Measurements from ENCODE around the gene NOS1AP. TPM values are rescaled to one million over a fixed set of nuclear protein-coding genes. Genes with fewer than 3 reads are reported as not detected.
"Not testable (repeated sequence)": the region's sequence is repeated elsewhere in the genome, so short reads cannot be mapped to it uniquely, and the experiment has no call there.

Gene NOS1AP
- total and polyA plus RNA-seq, 2 donors from 2014 or later: 0.47 to 10.7 TPM

DNA sequence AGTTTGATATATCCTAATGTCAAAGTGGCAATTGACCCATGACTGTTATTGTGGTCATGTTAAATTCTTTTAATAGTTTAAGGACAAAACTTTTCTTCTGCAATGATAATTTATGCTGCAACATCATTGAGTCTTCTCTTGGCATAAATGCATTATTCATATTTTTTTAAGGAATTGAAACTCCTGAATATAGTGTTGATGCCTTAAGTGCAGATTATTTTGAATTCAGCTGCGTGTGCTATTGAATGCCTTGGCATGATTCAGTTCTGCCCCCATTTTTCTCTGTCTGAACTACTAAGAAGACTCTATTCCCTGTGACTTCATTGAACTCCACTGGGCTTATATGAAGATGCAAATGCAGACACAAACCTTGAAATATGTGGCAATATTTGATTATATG lies 22.6 kb upstream of the NOS1AP start:
- intact Hi-C loops (cut with DNase I): no loop called here

DNA sequence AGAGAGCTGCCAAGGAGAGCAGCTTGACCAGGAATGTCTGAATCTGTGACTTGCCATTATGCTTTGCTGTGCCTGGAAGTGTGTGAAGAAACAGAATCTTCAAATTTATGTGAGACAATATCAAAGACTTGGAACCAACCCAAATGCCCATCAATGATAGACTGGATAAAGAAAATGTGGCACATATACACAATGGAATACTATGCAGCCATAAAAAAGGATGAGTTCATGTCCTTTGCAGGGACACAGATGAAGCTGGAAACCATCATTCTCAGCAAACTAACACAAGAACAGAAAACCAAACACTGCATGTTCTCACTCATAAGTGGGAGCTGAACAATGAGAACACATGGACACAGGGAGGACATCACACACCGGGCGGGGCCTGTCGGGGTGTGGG lies 15.5 kb upstream of the NOS1AP start:
- H3K27me3 ChIP-seq (ENCODE audit: control insufficient read depth, insufficient read depth, low read length): not testable (repeated sequence)

More for the DNA sequence above, 22.6 kb upstream of the NOS1AP start:
- H3K9me3 ChIP-seq (ENCODE audit: control insufficient read depth in 2 of 3, insufficient read depth in 1 of 3, low read length in 3 of 3): no peaks in the 10 kb centered on the region
- no peaks in the 10 kb centered on the region for H3K4me1 ChIP-seq (ENCODE audit: control insufficient read depth in 2 of 3, insufficient read depth in 2 of 3, low read depth in 1 of 3, low read length in 3 of 3)
- H3K4me3 ChIP-seq (ENCODE audit: low read length in 3 of 3): no peak overlapping the region
- H3K27ac ChIP-seq (ENCODE audit: low read depth in 2 of 2, low read length in 2 of 2): no peak overlapping the region
- H3K36me3 ChIP-seq (ENCODE audit: control insufficient read depth in 2 of 3, insufficient read depth in 3 of 3, low read length in 3 of 3): no peaks in the 10 kb centered on the region
- DNase-seq (no peak), FAIRE-seq (no peak)
- H3K9ac ChIP-seq (ENCODE audit: low read length in 3 of 3): no peak overlapping the region
- no peaks in the 10 kb centered on the region for H3K27me3 ChIP-seq (ENCODE audit: control insufficient read depth, insufficient read depth, low read length)
- TF ChIP-seq, protein P1, sequence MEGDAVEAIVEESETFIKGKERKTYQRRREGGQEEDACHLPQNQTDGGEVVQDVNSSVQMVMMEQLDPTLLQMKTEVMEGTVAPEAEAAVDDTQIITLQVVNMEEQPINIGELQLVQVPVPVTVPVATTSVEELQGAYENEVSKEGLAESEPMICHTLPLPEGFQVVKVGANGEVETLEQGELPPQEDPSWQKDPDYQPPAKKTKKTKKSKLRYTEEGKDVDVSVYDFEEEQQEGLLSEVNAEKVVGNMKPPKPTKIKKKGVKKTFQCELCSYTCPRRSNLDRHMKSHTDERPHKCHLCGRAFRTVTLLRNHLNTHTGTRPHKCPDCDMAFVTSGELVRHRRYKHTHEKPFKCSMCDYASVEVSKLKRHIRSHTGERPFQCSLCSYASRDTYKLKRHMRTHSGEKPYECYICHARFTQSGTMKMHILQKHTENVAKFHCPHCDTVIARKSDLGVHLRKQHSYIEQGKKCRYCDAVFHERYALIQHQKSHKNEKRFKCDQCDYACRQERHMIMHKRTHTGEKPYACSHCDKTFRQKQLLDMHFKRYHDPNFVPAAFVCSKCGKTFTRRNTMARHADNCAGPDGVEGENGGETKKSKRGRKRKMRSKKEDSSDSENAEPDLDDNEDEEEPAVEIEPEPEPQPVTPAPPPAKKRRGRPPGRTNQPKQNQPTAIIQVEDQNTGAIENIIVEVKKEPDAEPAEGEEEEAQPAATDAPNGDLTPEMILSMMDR (IDR thresholded peaks at IDR 0.05; ENCODE audit: borderline replicate concordance, extremely low read depth, insufficient read depth): no peak

DNA sequence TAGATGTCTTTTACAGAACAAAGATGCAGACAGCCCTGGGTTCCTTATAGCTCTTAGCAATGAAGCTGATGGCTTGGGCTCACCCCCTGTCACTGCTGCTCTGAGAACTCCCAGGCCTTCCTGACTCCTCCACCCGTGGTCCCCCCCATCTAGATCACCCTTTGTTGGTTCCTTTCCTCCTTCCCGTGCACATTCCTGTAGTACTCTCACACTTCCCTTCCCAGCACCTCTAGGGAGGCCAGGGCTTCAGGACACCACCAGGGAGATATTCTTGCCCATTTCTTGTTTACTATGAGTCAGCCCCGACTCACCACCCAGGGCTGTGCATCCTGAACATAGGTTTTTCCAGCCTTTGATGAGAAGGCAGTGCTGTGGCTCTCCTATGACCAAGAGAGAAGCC lies 14.4 kb upstream of the NOS1AP start:
- Histone ChIP-seq H3K27ac (ENCODE audit: low read depth in 2 of 2, low read length in 2 of 2) (no peak overlapping the region), H3K4me1 (ENCODE audit: control insufficient read depth in 2 of 3, insufficient read depth in 2 of 3, low read depth in 1 of 3, low read length in 3 of 3) (no peaks in the 10 kb centered on the region), H3K27me3 (ENCODE audit: control insufficient read depth, insufficient read depth, low read length) (no peaks in the 10 kb centered on the region), H3K9ac (ENCODE audit: low read length in 3 of 3) (no peak overlapping the region), H3K9me3 (ENCODE audit: control insufficient read depth in 2 of 3, insufficient read depth in 1 of 3, low read length in 3 of 3) (no peaks in the 10 kb centered on the region), H3K4me3 (ENCODE audit: low read length in 3 of 3) (no peak overlapping the region), H3K36me3 (ENCODE audit: control insufficient read depth in 2 of 3, insufficient read depth in 3 of 3, low read length in 3 of 3) (no peaks in the 10 kb centered on the region)
- DNase-seq: no peak
- intact Hi-C loops (cut with DNase I): loop anchor here (10.0 kb wide), 1 partner anchor 320 kb away; the partner anchor contains the start of gene SPATA46
- TF ChIP-seq, protein P1 (IDR thresholded peaks at IDR 0.05; ENCODE audit: borderline replicate concordance, extremely low read depth, insufficient read depth): no peak
- FAIRE-seq: no peak

More for the DNA sequence above, 15.5 kb upstream of the NOS1AP start:
- not testable (repeated sequence) for H3K4me1 ChIP-seq (ENCODE audit: control insufficient read depth in 2 of 3, insufficient read depth in 2 of 3, low read depth in 1 of 3, low read length in 3 of 3); H3K9ac ChIP-seq (ENCODE audit: low read length in 3 of 3); H3K9me3 ChIP-seq (ENCODE audit: control insufficient read depth in 2 of 3, insufficient read depth in 1 of 3, low read length in 3 of 3); H3K36me3 ChIP-seq (ENCODE audit: control insufficient read depth in 2 of 3, insufficient read depth in 3 of 3, low read length in 3 of 3); DNase-seq; H3K27ac ChIP-seq (ENCODE audit: low read depth in 2 of 2, low read length in 2 of 2); H3K4me3 ChIP-seq (ENCODE audit: low read length in 3 of 3); FAIRE-seq
- intact Hi-C loops (cut with DNase I): loop anchor here (10.0 kb wide), 1 partner anchor 321 kb away; the partner anchor contains the start of gene SPATA46

DNA sequence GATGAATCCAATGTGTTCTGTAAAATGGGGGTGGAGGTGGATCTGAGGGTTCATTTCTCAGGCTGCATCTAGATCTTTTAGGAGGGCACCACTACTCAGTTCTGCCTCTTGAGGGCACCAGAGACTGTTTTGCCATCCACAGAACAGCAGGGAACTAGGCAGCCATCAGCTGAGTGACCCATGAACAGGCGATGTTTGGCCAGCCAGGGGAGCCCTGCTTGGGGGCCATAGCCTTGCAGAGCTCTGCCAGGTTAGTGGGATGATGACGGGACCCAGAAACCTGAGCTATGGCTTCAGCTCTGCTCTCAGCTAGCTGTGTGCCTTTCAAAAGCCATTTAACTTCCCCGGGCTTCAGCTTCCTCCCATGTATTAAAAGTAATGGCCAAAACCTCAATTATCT lies 13.4 kb upstream of the NOS1AP start:
- Histone ChIP-seq H3K27ac (ENCODE audit: low read depth in 2 of 2, low read length in 2 of 2) (no peak overlapping the region), H3K36me3 (ENCODE audit: control insufficient read depth in 2 of 3, insufficient read depth in 3 of 3, low read length in 3 of 3) (no peaks in the 10 kb centered on the region), H3K9me3 (ENCODE audit: control insufficient read depth in 2 of 3, insufficient read depth in 1 of 3, low read length in 3 of 3) (no peaks in the 10 kb centered on the region), H3K9ac (ENCODE audit: low read length in 3 of 3) (no peak overlapping the region), H3K4me1 (ENCODE audit: control insufficient read depth in 2 of 3, insufficient read depth in 2 of 3, low read depth in 1 of 3, low read length in 3 of 3) (no peaks in the 10 kb centered on the region), H3K27me3 (ENCODE audit: control insufficient read depth, insufficient read depth, low read length) (no peaks in the 10 kb centered on the region), H3K4me3 (ENCODE audit: low read length in 3 of 3) (no peak overlapping the region)
- FAIRE-seq: no peak
- DNase-seq: peak in 4 of 5 donors; percentile 77 to 87 (median 80)
- TF ChIP-seq, protein P1 (IDR thresholded peaks at IDR 0.05; ENCODE audit: borderline replicate concordance, extremely low read depth, insufficient read depth): peak; percentile 92
- intact Hi-C loops (cut with DNase I): loop anchor here (10.0 kb wide), 1 partner anchor 319 kb away; the partner anchor contains the start of gene SPATA46
